ENCODE measurements around the gene PLAAT5.
A peak's percentile ranks its signal among the peaks of the same experiment; 100 is the strongest.

The PLAAT5 gene

GRCh38 chr11:63511048-63511748, 20.2 kb upstream of the PLAAT5 start:
- DNase-seq (ENCODE audit: low spot score): no peak

GRCh38 chr11:63510360-63511047, 19.5 kb upstream of the PLAAT5 start:
- no peak for DNase-seq (ENCODE audit: low spot score)

- no peak for DNase-seq (ENCODE audit: low spot score)
These were observed 17.8 kb upstream of the PLAAT5 start for GRCh38 chr11:63508745-63509144.

- DNase-seq (ENCODE audit: low spot score): peak; percentile 41
These were observed 17.0 kb upstream of the PLAAT5 start for GRCh38 chr11:63508009-63508408.

GRCh38 chr11:63507511-63507910, 16.5 kb upstream of the PLAAT5 start:
- DNase-seq (ENCODE audit: low spot score): no peak

- DNase-seq (ENCODE audit: low spot score): no peak
These were observed 15.9 kb upstream of the PLAAT5 start for GRCh38 chr11:63506876-63507275.

GRCh38 chr11:63505857-63506528, 15.0 kb upstream of the PLAAT5 start, which contains the start of gene LGALS12:
TSS of gene LGALS12 (plus strand) at chr11:63506084. CDS start at chr11:63506459, 375 bp downstream.
- no peak for DNase-seq (ENCODE audit: low spot score)

- no peak for DNase-seq (ENCODE audit: low spot score)
These were observed 14.1 kb upstream of the PLAAT5 start for GRCh38 chr11:63504933-63505586.

GRCh38 chr11:63504054-63504453, 13.1 kb upstream of the PLAAT5 start:
- no peak for DNase-seq (ENCODE audit: low spot score)

- no peak for DNase-seq (ENCODE audit: low spot score)
These were observed 12.5 kb upstream of the PLAAT5 start for GRCh38 chr11:63503492-63503891.

- no peak for DNase-seq (ENCODE audit: low spot score)
These were observed 11.4 kb upstream of the PLAAT5 start for GRCh38 chr11:63502252-63502820.

GRCh38 chr11:63501236-63501635, 10.3 kb upstream of the PLAAT5 start:
- DNase-seq (ENCODE audit: low spot score): no peak

- DNase-seq (ENCODE audit: low spot score): no peak
These were observed 8.9 kb upstream of the PLAAT5 start for GRCh38 chr11:63499874-63500273.

- DNase-seq (ENCODE audit: low spot score): no peak
These were observed 4.0 kb upstream of the PLAAT5 start for GRCh38 chr11:63494975-63495374.

GRCh38 chr11:63493127-63493526, 2.2 kb upstream of the PLAAT5 start:
- no peak for DNase-seq (ENCODE audit: low spot score)

GRCh38 chr11:63492441-63492840, 1.5 kb upstream of the PLAAT5 start:
- DNase-seq (ENCODE audit: low spot score): no peak

GRCh38 chr11:63491636-63492372, 837 bp upstream of the PLAAT5 start:
- DNase-seq (ENCODE audit: low spot score): peak; percentile 17

- no peak for DNase-seq (ENCODE audit: low spot score)
These were observed 247 bp upstream of the PLAAT5 start for GRCh38 chr11:63491240-63491587.

- no peak for DNase-seq (ENCODE audit: low spot score)
These were observed 1.1 kb downstream of the PLAAT5 start for GRCh38 chr11:63489879-63490278.

- DNase-seq (ENCODE audit: low spot score): no peak
These were observed 2.2 kb downstream of the PLAAT5 start for GRCh38 chr11:63488789-63489188.

GRCh38 chr11:63485777-63486176, 5.2 kb downstream of the PLAAT5 start:
- no peak for DNase-seq (ENCODE audit: low spot score)

- no peak for DNase-seq (ENCODE audit: low spot score)
These were observed 10.9 kb downstream of the PLAAT5 start for GRCh38 chr11:63480039-63480438.
